GM23338 (cell line): ENCODE data around the gene RHBDL3. TPM values are rescaled to one million over a fixed set of nuclear protein-coding genes. Genes with fewer than 3 reads are reported as not detected.

Experiments
- ATAC-seq: fragments of 200-7000 bp; cut with Tn5 transposase; 3 replicates; pipeline ENCODE4 v1.9.1; 2020
- DNase-seq: peaks from one replicate; pipeline ENCODE4 v3.0.0-alpha.2; 2015; ENCODE audit warnings: low spot score
- H2AFZ ChIP-seq: fragments of 200-600 bp; sonication (generic); 2 replicates; pipeline ENCODE4 v1.8.0; 2016; ENCODE audit warnings: antibody characterized with exemption, mild to moderate bottlenecking, moderate library complexity
- H3F3A ChIP-seq: fragments of 200-600 bp; sonication (generic); replicated peaks from 2 replicates; pipeline ENCODE4 v1.8.0; 2017; ENCODE audit warnings: antibody characterized with exemption, mixed run types, low read depth
- H3K27ac ChIP-seq: fragments of 200-600 bp; sonication (generic); 2 replicates; pipeline ENCODE4 v1.6.1; 2016; ENCODE audit warnings: low read depth
- H3K27me3 ChIP-seq: fragments of 200-600 bp; sonication (generic); 2 replicates; pipeline ENCODE4 v1.8.0; 2016; ENCODE audit warnings: mild to moderate bottlenecking, mixed run types, moderate library complexity; ENCODE audit not compliant: insufficient read depth
- H3K36me3 ChIP-seq: fragments of 200-600 bp; sonication (generic); 2 replicates; pipeline ENCODE4 v1.8.0; 2016; ENCODE audit warnings: mild to moderate bottlenecking; ENCODE audit not compliant: insufficient read depth
- H3K4me1 ChIP-seq: fragments of 200-600 bp; sonication (generic); 2 replicates; pipeline ENCODE4 v1.8.0; 2016; ENCODE audit warnings: mild to moderate bottlenecking, moderate library complexity; ENCODE audit not compliant: insufficient read depth
- H3K4me2 ChIP-seq: fragments of 200-600 bp; sonication (generic); 2 replicates; pipeline ENCODE4 v1.7.1; 2017; ENCODE audit warnings: mixed run types
- H3K4me3 ChIP-seq: fragments of 200-600 bp; sonication (generic); 2 replicates; pipeline ENCODE4 v1.6.1; 2016; ENCODE audit warnings: mixed run types
- H3K79me2 ChIP-seq: fragments of 200-600 bp; sonication (generic); replicated peaks from 2 replicates; pipeline ENCODE4 v1.8.0; 2017; ENCODE audit warnings: mild to moderate bottlenecking; ENCODE audit not compliant: insufficient read depth
- H3K9me2 ChIP-seq: fragments of 200-600 bp; sonication (generic); 2 replicates; pipeline ENCODE4 v1.8.0; 2017; ENCODE audit not compliant: insufficient read depth
- H4K20me1 ChIP-seq: fragments of 200-600 bp; sonication (generic); replicated peaks from 2 replicates; pipeline ENCODE4 v1.8.0; 2017; ENCODE audit warnings: mild to moderate bottlenecking; ENCODE audit not compliant: insufficient read depth
- H3K27ac Mint-ChIP-seq: 2 replicates; pipeline ENCODE4 v1.8.0; 2020; ENCODE audit warnings: inconsistent platforms, mild to moderate bottlenecking, moderate library complexity, mixed read lengths
- H3K27me3 Mint-ChIP-seq: 3 replicates; pipeline ENCODE4 v1.8.0; 2022; ENCODE audit warnings: low read depth, mild to moderate bottlenecking, moderate library complexity, mixed read lengths, inconsistent platforms; ENCODE audit not compliant: insufficient read depth, poor library complexity
- H3K36me3 Mint-ChIP-seq: 3 replicates; pipeline ENCODE4 v1.8.0; 2021; ENCODE audit warnings: low read depth, mild to moderate bottlenecking, inconsistent platforms, moderate library complexity, mixed read lengths
- H3K4me1 Mint-ChIP-seq: 3 replicates; pipeline ENCODE4 v1.8.0; 2020; ENCODE audit warnings: mild to moderate bottlenecking, inconsistent platforms, mixed read lengths
- H3K4me3 Mint-ChIP-seq: 3 replicates; pipeline ENCODE4 v1.8.0; 2021; ENCODE audit warnings: moderate library complexity, mild to moderate bottlenecking, inconsistent platforms, mixed read lengths
- H3K9me3 Mint-ChIP-seq: 3 replicates; pipeline ENCODE4 v1.8.0; 2020; ENCODE audit warnings: moderate library complexity, mild to moderate bottlenecking, inconsistent platforms, mixed read lengths
- CREB1 ChIP-seq: fragments of 250-450 bp; sonication (Bioruptor Pico); IDR thresholded peaks from 2 replicates; pipeline ENCODE4 v1.5.0; 2020; ENCODE audit warnings: low read depth, mild to moderate bottlenecking, moderate library complexity
- CTCF ChIP-seq, 2 experiments: fragments of 200-600 bp in 1 of 2; sonication (generic) in 1 of 2; conservative IDR thresholded peaks; 2 replicates each; pipeline versions ENCODE4 v1.5.1 to v1.6.1; 2016 to 2017; ENCODE audit warnings: antibody characterized with exemption in 2 of 2, low read depth in 2 of 2, mild to moderate bottlenecking in 2 of 2, moderate library complexity in 1 of 2
- ETS1 ChIP-seq: IDR thresholded peaks from 2 replicates; pipeline ENCODE4 v1.6.1; 2016; ENCODE audit warnings: antibody characterized with exemption
- NANOG ChIP-seq: IDR thresholded peaks from 2 replicates; pipeline ENCODE4 v1.6.1; 2016; ENCODE audit warnings: antibody characterized with exemption, borderline replicate concordance
- POLR2AphosphoS5 ChIP-seq: IDR thresholded peaks from 2 replicates; pipeline ENCODE4 v1.6.1; 2016; ENCODE audit warnings: antibody characterized with exemption, low read depth
- REST ChIP-seq: IDR thresholded peaks from one replicate; pipeline ENCODE4 v1.6.1; 2018; ENCODE audit warnings: antibody characterized with exemption; ENCODE audit not compliant: unreplicated experiment
- STAT1 ChIP-seq: IDR thresholded peaks from one replicate; pipeline ENCODE4 v1.6.1; 2016; ENCODE audit warnings: antibody characterized with exemption; ENCODE audit not compliant: unreplicated experiment
- ZNF331 ChIP-seq: fragments of 250-450 bp; sonication (Bioruptor Pico); IDR thresholded peaks from 2 replicates; pipeline ENCODE4 v1.5.0; 2020; ENCODE audit warnings: low read depth, mild to moderate bottlenecking, moderate library complexity
- ZNF462 ChIP-seq: fragments of 250-450 bp; sonication (Bioruptor Pico); IDR thresholded peaks from 2 replicates; pipeline ENCODE4 v1.5.0; 2020; ENCODE audit warnings: mild to moderate bottlenecking, moderate library complexity
- polyA plus RNA-seq: library from polyadenylated mRNA; unstranded; fragments of >200 nt; fragmentation: Nextera tagmentation; extraction: Ambion mirVana; gene quantifications from 2 replicates; pipeline ENCODE4 v1.2.1, GENCODE V29; 2016
- total RNA-seq: library from RNA; depleted of rRNA; stranded (reverse); fragments of >200 nt; shearing (Covaris generic); gene quantifications from 2 replicates; pipeline ENCODE4 v1.2.3, GENCODE V29; 2014

Gene RHBDL3
- total and polyA plus RNA-seq, 2 experiments from 2014 or later, result 2.3 to 8.1 TPM

GRCh38 chr17:32239456-32239855 lies 26.2 kb upstream of the RHBDL3 start (continued):
- TF ChIP-seq NANOG, result no peak
- no peak for TF ChIP-seq STAT1
- no peak for TF ChIP-seq CREB1 (CRISPR knock-in tag)

GRCh38 chr17:32240750-32241149 lies 24.9 kb upstream of the RHBDL3 start:
- H3K4me3 Mint-ChIP-seq, result no peak overlapping the region
- no peak overlapping the region for H3K27ac ChIP-seq
- H3K27me3 ChIP-seq, result no peaks in the 10 kb centered on the region
- no peaks in the 10 kb centered on the region; the same call in 2 of the 3 replicates for H3K9me3 Mint-ChIP-seq
- no peak overlapping the region for H3K4me2 ChIP-seq
- no peak overlapping the region for H2AFZ ChIP-seq
- TF ChIP-seq ZNF331 (CRISPR knock-in tag) (no peak), ZNF462 (CRISPR knock-in tag) (peak; percentile 57; the same call in 1 of the 2 replicates), CTCF (conservative IDR thresholded peaks at IDR 0.05; ENCODE audit: low read depth in 2 of 2) (peak; percentile 17 to 45; a peak in 2 of 4 replicates), REST (peak; percentile 64), POLR2AphosphoS5 (no peak), ETS1 (no peak)
- no peak overlapping the region for H3K4me3 ChIP-seq
- H3K79me2 ChIP-seq, result no peaks in the 10 kb centered on the region
- H3K27ac Mint-ChIP-seq, result no peak overlapping the region
- H3K27me3 Mint-ChIP-seq, result peaks cover 3% of the 10 kb centered on the region
- no peaks in the 10 kb centered on the region for H3K36me3 Mint-ChIP-seq
- H4K20me1 ChIP-seq, result no peaks in the 10 kb centered on the region
- H3K4me1 Mint-ChIP-seq, result peaks cover 14% of the 10 kb centered on the region
- no peaks in the 10 kb centered on the region; the same call in 1 of the 2 replicates for H3F3A ChIP-seq
- ATAC-seq, result peak; percentile 91
- H3K4me1 ChIP-seq, result 0 out of 2 replicates have a peak, but pooled peaks cover 4% of the 10 kb centered on the region
- no peaks in the 10 kb centered on the region for H3K9me2 ChIP-seq
- H3K36me3 ChIP-seq, result no peaks in the 10 kb centered on the region
- peak; percentile 64 for DNase-seq
